Measurements from ENCODE around the gene ELK4. TPM values are rescaled to one million over a fixed set of nuclear protein-coding genes. Genes with fewer than 3 reads are reported as not detected.

ELK4 gene
- polyA plus RNA-seq, 2 of the 4 experiments (the other 2 are of a cell fraction), result 5.8 to 11.9 TPM

DNA sequence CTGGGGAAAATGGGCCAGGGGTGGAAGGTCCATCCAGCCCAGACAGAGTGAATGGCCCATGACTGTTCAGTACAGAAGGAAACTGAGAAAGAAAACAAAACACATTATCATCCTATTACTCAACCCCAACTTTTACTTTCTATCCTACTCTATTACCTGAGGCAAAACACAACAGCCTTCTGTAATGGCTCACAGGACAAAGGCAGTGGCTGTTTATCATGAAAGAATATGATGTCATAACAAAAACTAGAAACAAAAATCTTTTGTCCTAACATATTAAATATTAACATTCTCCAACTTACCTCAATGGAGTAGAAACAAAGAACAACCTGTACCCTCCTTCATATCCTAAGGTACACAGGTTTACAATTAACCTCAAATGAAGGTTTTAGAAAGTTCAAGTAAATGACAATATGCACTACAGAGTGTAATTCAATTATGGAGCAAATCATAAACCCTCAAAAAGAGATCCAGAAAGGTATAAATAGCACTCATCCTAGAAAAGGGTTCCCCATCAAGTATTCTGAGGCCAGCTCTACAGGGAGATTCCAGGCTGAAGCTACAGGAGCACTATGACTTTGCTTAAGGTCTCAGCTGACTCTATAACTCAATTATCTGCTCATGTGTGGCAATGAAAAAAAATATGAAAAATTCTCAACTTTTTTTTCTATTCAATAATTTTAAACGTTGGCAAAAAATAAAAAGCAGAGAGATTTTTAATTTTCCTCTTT is 15.1 kb downstream of the ELK4 start:
- no peak for FAIRE-seq
- POLR2A ChIA-PET, result no interaction called here
- H3K4me3 ChIP-seq, result no peak overlapping the region

More for the DNA sequence above, 15.1 kb downstream of the ELK4 start:
- no peak for TF ChIP-seq HOXA7 (CRISPR knock-in tag; IDR thresholded peaks at IDR 0.05)
- TF ChIP-seq KDM5A (IDR thresholded peaks at IDR 0.05), result no peak
- TF ChIP-seq FOSB (CRISPR knock-in tag; IDR thresholded peaks at IDR 0.05), result no peak
- no peak for TF ChIP-seq CTCF (IDR thresholded peaks at IDR 0.05)
- no peak for TF ChIP-seq ESRRA (IDR thresholded peaks at IDR 0.05; ENCODE audit: borderline replicate concordance, low read length)
- TF ChIP-seq, protein P1, sequence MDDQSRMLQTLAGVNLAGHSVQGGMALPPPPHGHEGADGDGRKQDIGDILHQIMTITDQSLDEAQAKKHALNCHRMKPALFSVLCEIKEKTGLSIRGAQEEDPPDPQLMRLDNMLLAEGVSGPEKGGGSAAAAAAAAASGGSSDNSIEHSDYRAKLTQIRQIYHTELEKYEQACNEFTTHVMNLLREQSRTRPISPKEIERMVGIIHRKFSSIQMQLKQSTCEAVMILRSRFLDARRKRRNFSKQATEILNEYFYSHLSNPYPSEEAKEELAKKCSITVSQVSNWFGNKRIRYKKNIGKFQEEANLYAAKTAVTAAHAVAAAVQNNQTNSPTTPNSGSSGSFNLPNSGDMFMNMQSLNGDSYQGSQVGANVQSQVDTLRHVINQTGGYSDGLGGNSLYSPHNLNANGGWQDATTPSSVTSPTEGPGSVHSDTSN (IDR thresholded peaks at IDR 0.05), result no peak
- no peak for TF ChIP-seq JUNB (IDR thresholded peaks at IDR 0.05)
- no peak for TF ChIP-seq RNF2 (IDR thresholded peaks at IDR 0.05; ENCODE audit: borderline replicate concordance, low read depth)
- no peak for TF ChIP-seq HES2 (IDR thresholded peaks at IDR 0.05)
- TF ChIP-seq ZNF302 (CRISPR knock-in tag; IDR thresholded peaks at IDR 0.05), result no peak
- no peak for TF ChIP-seq EP300 (IDR thresholded peaks at IDR 0.05)
- no peak for TF ChIP-seq REST (IDR thresholded peaks at IDR 0.05)
- TF ChIP-seq CHD2 (IDR thresholded peaks at IDR 0.05; ENCODE audit: low read length, partially characterized antibody), result no peak
- TF ChIP-seq EHF (CRISPR knock-in tag; IDR thresholded peaks at IDR 0.05), result no peak
- no peak for TF ChIP-seq HOXB13 (CRISPR knock-in tag; IDR thresholded peaks at IDR 0.05; ENCODE audit: low read depth)
- TF ChIP-seq CEBPB (IDR thresholded peaks at IDR 0.05), result no peak
- TF ChIP-seq ZC3H11A (IDR thresholded peaks at IDR 0.05), result no peak
- no peak for TF ChIP-seq HOXB5 (CRISPR knock-in tag; IDR thresholded peaks at IDR 0.05)
- TF ChIP-seq POLR2A (IDR thresholded peaks at IDR 0.05; ENCODE audit: low read length), result no peak
- ATAC-seq, result no peak
- H3K4me2 ChIP-seq, result no peak overlapping the region
- DNase-seq (ENCODE audit: low read depth in 1 of 2, low spot score in 1 of 2), result no peak
- H3K4me1 ChIP-seq, result peaks cover 9% of the 10 kb centered on the region; the same call in 1 of the 3 replicates
- 88% methylated on average over 1 of the region's 1 CpG for WGBS (ENCODE audit: missing lambda C conversion rate)
- no peak overlapping the region; a peak in 1 of 6 replicates for H3K27ac ChIP-seq
- CTCF ChIA-PET, result interaction anchor here (0.9 to 1.9 kb wide), 3 partner anchors 25 to 41 kb away, joined by 3 to 12 read pairs (median 9); no protein-coding TSS in a partner anchor
- H3K9me3 ChIP-seq, result no peaks in the 10 kb centered on the region
